Upper lobe of left lung (tissue), 4 donors: ENCODE measurements around the gene PADI1.

Experiments used
- POLR2A ChIP-seq, 4 donors: fragments of 450-650 bp; IDR thresholded peaks; one replicate each; pipeline ENCODE4 v1.5.1; 2016 to 2017; ENCODE audit warnings: antibody characterized with exemption in 4 of 4, mild to moderate bottlenecking in 2 of 4
- TF ChIP-seq, protein P1 (sequence below), 6 experiments: fragments of 450-650 bp in 4 of 6; fragments of 200-600 bp in 2 of 6; sonication (generic) in 2 of 6; IDR thresholded peaks; one replicate each; pipeline ENCODE4 v1.5.1; 2016 to 2019; ENCODE audit warnings: antibody characterized with exemption in 6 of 6

DNA sequence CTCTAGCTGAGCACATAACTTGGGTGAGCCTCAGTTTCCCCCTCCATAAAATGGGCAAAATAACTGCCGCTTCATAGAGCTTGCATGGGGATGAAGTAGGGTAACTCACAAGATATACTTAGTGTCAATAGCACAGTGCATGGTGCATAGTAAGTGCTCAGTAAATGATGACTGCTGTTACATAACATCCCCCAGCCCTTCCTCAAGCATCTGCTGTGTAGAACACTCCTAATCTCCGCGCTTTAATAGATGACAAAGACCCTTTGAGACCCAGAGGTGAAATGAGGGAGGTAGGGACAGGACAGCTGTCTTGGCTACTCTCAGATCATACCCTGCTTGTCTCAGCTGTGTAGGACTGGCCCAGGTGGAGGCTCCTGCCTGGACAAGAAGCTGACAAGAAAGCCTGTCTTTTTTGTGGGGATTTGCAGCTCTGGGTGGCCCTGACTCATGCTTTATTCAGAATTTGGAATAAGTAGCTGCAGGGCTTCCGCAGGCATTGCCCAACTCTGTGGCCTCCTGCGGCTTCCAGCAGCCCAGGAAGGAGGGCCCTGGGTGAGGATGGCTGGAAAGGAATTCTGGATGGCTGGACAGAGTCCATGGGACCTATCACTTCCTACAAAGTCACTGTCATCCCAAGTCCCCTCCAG, 82.3 kb downstream of the PADI1 start:
- TF ChIP-seq, protein P1, sequence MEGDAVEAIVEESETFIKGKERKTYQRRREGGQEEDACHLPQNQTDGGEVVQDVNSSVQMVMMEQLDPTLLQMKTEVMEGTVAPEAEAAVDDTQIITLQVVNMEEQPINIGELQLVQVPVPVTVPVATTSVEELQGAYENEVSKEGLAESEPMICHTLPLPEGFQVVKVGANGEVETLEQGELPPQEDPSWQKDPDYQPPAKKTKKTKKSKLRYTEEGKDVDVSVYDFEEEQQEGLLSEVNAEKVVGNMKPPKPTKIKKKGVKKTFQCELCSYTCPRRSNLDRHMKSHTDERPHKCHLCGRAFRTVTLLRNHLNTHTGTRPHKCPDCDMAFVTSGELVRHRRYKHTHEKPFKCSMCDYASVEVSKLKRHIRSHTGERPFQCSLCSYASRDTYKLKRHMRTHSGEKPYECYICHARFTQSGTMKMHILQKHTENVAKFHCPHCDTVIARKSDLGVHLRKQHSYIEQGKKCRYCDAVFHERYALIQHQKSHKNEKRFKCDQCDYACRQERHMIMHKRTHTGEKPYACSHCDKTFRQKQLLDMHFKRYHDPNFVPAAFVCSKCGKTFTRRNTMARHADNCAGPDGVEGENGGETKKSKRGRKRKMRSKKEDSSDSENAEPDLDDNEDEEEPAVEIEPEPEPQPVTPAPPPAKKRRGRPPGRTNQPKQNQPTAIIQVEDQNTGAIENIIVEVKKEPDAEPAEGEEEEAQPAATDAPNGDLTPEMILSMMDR (IDR thresholded peaks at IDR 0.05), result no peak
- no peak for TF ChIP-seq POLR2A (IDR thresholded peaks at IDR 0.05)
